Chondrocyte (in vitro differentiated cells): ENCODE data around the gene TMUB1. TPM values are rescaled to one million over a fixed set of nuclear protein-coding genes. Genes with fewer than 3 reads are reported as not detected.

Experiments
- DNase-seq: peaks from one replicate; pipeline ENCODE4 v3.0.0; 2021; ENCODE audit warnings: mixed read lengths, low spot score
- H3K27ac Mint-ChIP-seq: one replicate; pipeline ENCODE4 v1.8.0; 2021; ENCODE audit warnings: mild to moderate bottlenecking, moderate library complexity, mixed read lengths; ENCODE audit not compliant: unreplicated experiment
- H3K27me3 Mint-ChIP-seq: 2 replicates; pipeline ENCODE4 v1.8.0; 2021; ENCODE audit warnings: low read depth, mixed read lengths
- H3K36me3 Mint-ChIP-seq: 2 replicates; pipeline ENCODE4 v1.8.0; 2021; ENCODE audit warnings: low read depth, mixed read lengths
- H3K4me1 Mint-ChIP-seq: 2 replicates; pipeline ENCODE4 v1.8.0; 2021; ENCODE audit warnings: low read depth, mild to moderate bottlenecking, mixed read lengths
- H3K4me3 Mint-ChIP-seq: one replicate; pipeline ENCODE4 v1.8.0; 2021; ENCODE audit warnings: mild to moderate bottlenecking, moderate library complexity, mixed read lengths; ENCODE audit not compliant: unreplicated experiment
- H3K9me3 Mint-ChIP-seq: 2 replicates; pipeline ENCODE4 v1.8.0; 2021; ENCODE audit warnings: low read depth, mixed read lengths
- total RNA-seq: library from RNA; stranded (reverse); gene quantifications from 3 replicates; pipeline ENCODE4 v1.2.1, GENCODE V29; 2021
- TF ChIP-seq, protein P1 (sequence below): fragments of 200-600 bp; sonication (generic); IDR thresholded peaks from 2 replicates; pipeline ENCODE4 v1.5.0; 2021; ENCODE audit warnings: antibody characterized with exemption, mild to moderate bottlenecking, moderate library complexity

Gene TMUB1
- total RNA-seq, 1 donor from 2014 or later = 33.2 TPM

DNA sequence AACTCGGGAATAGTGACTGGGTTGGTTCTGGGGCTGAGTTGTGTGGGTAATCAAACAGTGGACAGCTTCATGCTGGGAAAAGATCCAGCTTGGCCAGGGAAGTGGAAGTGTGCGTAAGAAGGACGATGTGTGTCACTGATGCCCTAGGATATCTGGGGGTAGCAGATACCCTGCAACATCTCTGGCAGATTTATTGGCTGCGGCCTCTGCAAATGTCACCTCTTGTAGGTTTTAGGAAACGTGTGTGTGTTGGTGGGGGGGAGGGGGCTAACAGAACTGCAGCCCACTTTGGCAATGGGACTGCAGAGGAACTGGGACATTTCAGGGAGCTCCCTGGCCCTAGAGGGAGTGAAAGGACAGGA lies 2.0 kb upstream of the TMUB1 start:
- Mint-ChIP-seq H3K27me3 (no peaks in the 10 kb centered on the region), H3K36me3 (no peaks in the 10 kb centered on the region), H3K9me3 (no peaks in the 10 kb centered on the region), H3K4me3 (peak overlapping the region; percentile 79), H3K27ac (peak overlapping the region; percentile 86), H3K4me1 (peaks cover 49% of the 10 kb centered on the region)
- TF ChIP-seq, protein P1, sequence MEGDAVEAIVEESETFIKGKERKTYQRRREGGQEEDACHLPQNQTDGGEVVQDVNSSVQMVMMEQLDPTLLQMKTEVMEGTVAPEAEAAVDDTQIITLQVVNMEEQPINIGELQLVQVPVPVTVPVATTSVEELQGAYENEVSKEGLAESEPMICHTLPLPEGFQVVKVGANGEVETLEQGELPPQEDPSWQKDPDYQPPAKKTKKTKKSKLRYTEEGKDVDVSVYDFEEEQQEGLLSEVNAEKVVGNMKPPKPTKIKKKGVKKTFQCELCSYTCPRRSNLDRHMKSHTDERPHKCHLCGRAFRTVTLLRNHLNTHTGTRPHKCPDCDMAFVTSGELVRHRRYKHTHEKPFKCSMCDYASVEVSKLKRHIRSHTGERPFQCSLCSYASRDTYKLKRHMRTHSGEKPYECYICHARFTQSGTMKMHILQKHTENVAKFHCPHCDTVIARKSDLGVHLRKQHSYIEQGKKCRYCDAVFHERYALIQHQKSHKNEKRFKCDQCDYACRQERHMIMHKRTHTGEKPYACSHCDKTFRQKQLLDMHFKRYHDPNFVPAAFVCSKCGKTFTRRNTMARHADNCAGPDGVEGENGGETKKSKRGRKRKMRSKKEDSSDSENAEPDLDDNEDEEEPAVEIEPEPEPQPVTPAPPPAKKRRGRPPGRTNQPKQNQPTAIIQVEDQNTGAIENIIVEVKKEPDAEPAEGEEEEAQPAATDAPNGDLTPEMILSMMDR = no peak
- no peak for DNase-seq

DNA sequence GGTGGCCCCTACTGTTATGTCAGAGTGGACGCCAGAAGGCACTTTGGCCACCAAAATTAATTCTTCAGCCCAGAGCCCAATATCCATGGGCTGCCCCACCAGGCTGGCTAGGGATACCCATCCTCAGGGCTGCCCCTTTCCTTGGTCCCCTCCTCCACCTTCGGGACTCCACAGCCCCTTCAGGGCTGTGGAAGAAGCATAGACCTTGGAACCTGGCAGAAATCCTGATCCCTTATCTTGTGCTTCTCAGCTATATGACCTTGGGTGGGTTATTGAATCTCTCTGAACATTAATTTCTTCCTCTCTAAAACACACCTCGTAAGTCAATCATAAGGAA lies 499 bp upstream of the TMUB1 start:
- no peaks in the 10 kb centered on the region for H3K27me3 Mint-ChIP-seq
- DNase-seq = no peak
- H3K4me3 Mint-ChIP-seq = peak overlapping the region; percentile 94
- H3K36me3 Mint-ChIP-seq = no peaks in the 10 kb centered on the region
- no peaks in the 10 kb centered on the region for H3K9me3 Mint-ChIP-seq
- TF ChIP-seq, protein P1 = no peak
- H3K27ac Mint-ChIP-seq = no peak overlapping the region
- peaks cover 45% of the 10 kb centered on the region for H3K4me1 Mint-ChIP-seq

DNA sequence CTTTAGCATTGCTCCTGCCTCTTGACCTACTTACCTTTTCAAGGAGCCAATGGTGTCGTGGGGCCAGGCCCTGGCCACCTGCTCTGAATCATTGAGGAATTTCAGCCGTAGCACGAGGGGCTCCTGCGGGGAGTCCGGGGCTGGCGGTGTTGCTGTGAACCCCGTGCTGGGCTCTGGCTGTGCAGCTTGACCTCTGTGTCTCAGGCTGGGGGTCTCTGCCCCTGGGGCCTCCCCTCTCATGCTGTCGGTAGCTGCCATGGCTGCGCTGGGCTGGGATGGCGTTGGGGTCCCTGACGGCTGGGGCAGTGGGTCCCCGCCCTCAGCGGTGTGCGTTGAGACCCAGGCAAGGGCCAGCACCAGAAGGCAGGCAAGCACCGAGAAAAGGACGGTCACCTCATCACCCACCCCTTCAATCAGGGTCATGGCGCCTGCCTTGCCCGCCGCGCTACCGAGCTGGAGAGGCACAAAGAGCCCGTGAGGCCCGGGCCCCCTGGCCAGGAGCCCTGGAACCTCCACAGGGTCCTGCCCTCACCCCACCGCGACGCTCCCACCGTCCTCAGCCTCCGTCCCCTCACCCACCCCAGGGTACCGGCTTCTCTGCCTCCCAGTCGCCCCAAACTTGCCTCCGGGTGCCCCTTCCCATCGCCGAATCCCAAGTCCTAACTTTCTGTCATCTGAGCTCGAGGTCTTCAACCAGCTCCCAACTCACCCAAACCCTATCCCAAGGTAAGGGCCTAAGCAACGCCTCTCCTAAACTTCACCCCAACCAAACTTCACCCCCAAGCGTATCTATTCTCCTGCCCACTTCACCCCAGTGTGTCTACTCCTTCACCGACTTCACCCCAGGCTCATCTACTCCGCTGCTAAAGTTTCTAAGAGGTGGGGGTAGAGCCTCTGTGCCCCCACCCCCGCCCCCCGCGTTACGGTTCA lies 887 bp downstream of the TMUB1 start:
- Mint-ChIP-seq H3K27ac (peak overlapping the region; percentile 86), H3K27me3 (no peaks in the 10 kb centered on the region), H3K9me3 (no peaks in the 10 kb centered on the region), H3K36me3 (no peaks in the 10 kb centered on the region), H3K4me1 (peaks cover 49% of the 10 kb centered on the region), H3K4me3 (peak overlapping the region; percentile 94)
- DNase-seq = no peak
- TF ChIP-seq, protein P1 = no peak

DNA sequence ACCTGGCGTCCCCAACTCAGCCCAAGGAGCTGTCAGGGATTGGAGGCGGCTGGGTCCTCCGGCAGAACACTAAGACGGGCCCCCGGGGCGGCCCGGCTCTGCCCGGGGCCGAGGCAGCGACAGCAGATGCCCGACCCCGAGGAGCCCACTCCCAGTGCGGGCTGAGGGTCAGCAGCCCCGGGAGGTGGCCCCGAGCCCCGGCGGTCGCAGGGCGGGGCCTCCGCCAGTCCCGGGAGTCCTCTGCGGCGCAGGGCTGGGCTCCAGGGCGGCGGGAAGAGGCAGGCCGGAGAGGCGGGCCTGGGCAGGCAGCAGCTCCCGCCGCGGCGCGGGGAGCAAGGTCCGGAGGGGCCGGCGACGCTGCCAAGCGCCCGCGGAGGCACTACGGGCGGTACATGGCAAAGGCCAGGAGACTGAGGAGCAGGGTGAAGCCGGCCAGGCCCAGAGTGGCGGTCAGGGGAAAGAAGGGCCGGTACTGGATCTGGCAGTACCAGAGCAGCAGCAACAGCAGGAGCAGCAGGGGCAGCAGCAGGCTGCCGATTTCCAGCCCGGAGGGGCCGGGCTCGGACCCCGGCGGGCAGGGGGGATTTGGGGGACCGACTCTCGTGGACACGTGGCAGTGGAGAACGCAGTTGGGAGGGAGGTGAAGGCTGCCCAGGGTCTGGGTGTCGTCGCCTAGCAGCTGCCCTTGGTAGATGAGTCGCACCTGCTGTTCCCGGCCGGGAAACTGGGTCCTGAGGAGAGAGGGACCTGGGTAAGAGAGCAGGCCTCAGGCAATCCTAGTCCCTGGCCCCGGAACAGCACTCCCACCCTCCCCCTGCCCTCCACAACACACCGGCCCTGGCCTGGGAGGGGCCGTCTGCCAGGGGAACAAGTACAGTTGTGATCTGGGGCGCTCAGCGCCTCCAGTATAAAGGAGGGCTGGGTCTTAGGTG lies 1.9 kb downstream of the TMUB1 start:
- peaks cover 52% of the 10 kb centered on the region for H3K4me1 Mint-ChIP-seq
- H3K27ac Mint-ChIP-seq = peak overlapping the region; percentile 78
- TF ChIP-seq, protein P1 = no peak
- peak overlapping the region; percentile 94 for H3K4me3 Mint-ChIP-seq
- H3K9me3 Mint-ChIP-seq = no peaks in the 10 kb centered on the region
- no peak for DNase-seq
- H3K36me3 Mint-ChIP-seq = no peaks in the 10 kb centered on the region
- no peaks in the 10 kb centered on the region for H3K27me3 Mint-ChIP-seq

DNA sequence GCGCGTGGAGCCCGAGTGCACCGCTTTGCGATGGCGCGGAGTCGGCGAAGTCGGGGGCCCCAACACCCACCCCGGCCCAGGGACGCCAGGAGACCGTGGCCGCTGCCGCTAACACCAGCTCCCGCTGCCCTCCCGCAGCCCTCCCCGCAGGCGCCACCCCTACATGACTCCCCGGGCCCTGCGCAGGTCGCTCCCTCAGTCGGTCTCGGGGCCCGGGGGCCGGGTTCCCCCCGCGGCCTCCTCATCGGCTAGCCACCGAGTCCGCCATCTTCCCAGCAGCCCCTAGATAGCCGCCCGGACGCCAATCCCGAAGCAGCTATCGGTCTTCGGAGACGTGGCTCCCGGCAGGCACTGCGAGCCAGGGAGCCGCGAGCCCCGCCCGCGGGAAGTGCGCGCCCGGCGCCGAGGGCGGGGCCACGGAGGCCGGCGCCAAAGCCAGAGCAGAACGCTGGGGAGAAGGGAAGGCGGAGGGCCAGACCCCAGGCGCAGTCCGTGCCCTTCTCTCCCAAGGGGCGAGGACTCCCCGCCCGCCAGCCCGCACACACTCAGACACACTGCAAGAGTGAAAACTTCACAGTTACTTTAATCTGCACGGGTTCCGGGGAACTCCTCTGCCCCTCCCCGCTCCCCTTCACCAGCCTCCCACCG lies 2.6 kb downstream of the TMUB1 start, which contains the start of gene FASTK:
Gene FASTK (minus strand): TSS at position 288 of the 648 bp plus-strand sequence. CDS start 43 bp downstream, at position 245.
- peaks cover 4% of the 10 kb centered on the region for H3K36me3 Mint-ChIP-seq
- H3K4me1 Mint-ChIP-seq = peaks cover 51% of the 10 kb centered on the region
- no peaks in the 10 kb centered on the region for H3K27me3 Mint-ChIP-seq
- peak within 1 kb of the TSS; percentile 94 for H3K4me3 Mint-ChIP-seq
- no peak for DNase-seq
- no peaks in the 10 kb centered on the region for H3K9me3 Mint-ChIP-seq
- H3K27ac Mint-ChIP-seq = peak within 1 kb of the TSS; percentile 97
- TF ChIP-seq, protein P1 = no peak
